K562 (cell line): ENCODE measurements around the gene PPIP5K2. TPM values are rescaled to one million over a fixed set of nuclear protein-coding genes. Genes with fewer than 3 reads are reported as not detected.

Source experiments
- ATAC-seq: fragments of 200-7000 bp; cut with Tn5 transposase; 3 replicates; pipeline ENCODE4 v1.9.1; 2020; ENCODE audit warnings: moderate library complexity
- BruUV-seq: library from RNA; stranded (reverse); fragments of 400-500 nt; replicated peaks from 2 replicates; lab custom pipeline; 2021; lab: Mats Ljungman, UMichigan
- CTCF ChIA-PET: fragments of 300-600 bp; formaldehyde crosslinking; extraction: SDS; loops from one replicate; lab custom pipeline; 2021; ENCODE audit warnings: low intra/inter-chr PET ratio; lab: Yijun Ruan, JAX
- POLR2A ChIA-PET: fragments of 300-600, 350-650 bp; sonication (Branson Sonifier 250); formaldehyde crosslinking; extraction: SDS; loops from one replicate; lab custom pipeline; 2021; ENCODE audit warnings: antibody characterized with exemption, inconsistent platforms; lab: Yijun Ruan, JAX
- DNase-seq, 4 experiments: peaks; one replicate each; pipeline versions ENCODE4 v3.0.0 to v3.0.0-alpha.2; 2011 to 2018; ENCODE audit warnings: low spot score in 3 of 4, mixed read lengths in 3 of 4; ENCODE audit errors: extremely low read depth in 1 of 4
- FAIRE-seq: peaks from 2 replicates; lab custom pipeline; 2011; peaks lifted over from hg19 to GRCh38; lab: Jason Lieb, UNC
- H2AFZ ChIP-seq: 2 replicates; pipeline ENCODE4 v1.6.0; 2011; ENCODE audit warnings: low read depth, low read length, control low read depth, inconsistent platforms
- H3K27ac ChIP-seq: fragments of 200-600 bp; 3 replicates; pipeline ENCODE4 v1.8.0; 2011; ENCODE audit warnings: low read depth, mild to moderate bottlenecking, control low read depth, inconsistent platforms, low read length, moderate library complexity, mixed read lengths; ENCODE audit errors: extremely low read depth
- H3K27me3 ChIP-seq, 2 experiments: fragments of 300-600 bp in 1 of 2; 2 replicates in 1 of 2; 3 replicates in 1 of 2; pipeline versions ENCODE4 v1.6.0 to v1.8.0; 2011; ENCODE audit warnings: inconsistent platforms in 2 of 2, low read length in 2 of 2, mild to moderate bottlenecking in 1 of 2, mixed read lengths in 1 of 2, moderate library complexity in 1 of 2; ENCODE audit not compliant: control insufficient read depth in 2 of 2, insufficient read depth in 2 of 2
- H3K36me3 ChIP-seq: fragments of 300-600 bp; 3 replicates; pipeline ENCODE4 v1.8.0; 2011; ENCODE audit warnings: mild to moderate bottlenecking, low read length, inconsistent platforms; ENCODE audit not compliant: control insufficient read depth, insufficient read depth
- H3K4me1 ChIP-seq, 2 experiments: fragments of 200-600 bp in 1 of 2; replicated peaks in 1 of 2; 2 replicates in 1 of 2; 3 replicates in 1 of 2; pipeline versions ENCODE4 v1.5.1 to v1.8.0; 2011; ENCODE audit warnings: inconsistent platforms in 2 of 2, low read length in 2 of 2, mild to moderate bottlenecking in 1 of 2, mixed read lengths in 1 of 2, moderate library complexity in 1 of 2; ENCODE audit not compliant: control insufficient read depth in 2 of 2, insufficient read depth in 2 of 2
- H3K4me2 ChIP-seq: 2 replicates; pipeline ENCODE4 v1.6.1; 2011; ENCODE audit warnings: low read length, control low read depth, inconsistent platforms, mixed read lengths; ENCODE audit not compliant: insufficient read depth
- H3K4me3 ChIP-seq: fragments of 200-600 bp; sonication (generic), shearing (Covaris generic); 2 replicates; pipeline ENCODE4 v1.5.1; 2016; ENCODE audit warnings: control low read depth, inconsistent platforms
- H3K79me2 ChIP-seq: fragments of 200-600 bp; 3 replicates; pipeline ENCODE4 v1.8.0; 2011; ENCODE audit warnings: low read length, inconsistent platforms; ENCODE audit not compliant: control insufficient read depth, insufficient read depth
- H3K9ac ChIP-seq, 2 experiments: 2 replicates each; pipeline versions ENCODE4 v1.6.0 to v1.6.1; 2011; ENCODE audit warnings: low read depth in 2 of 2, low read length in 2 of 2, control low read depth in 1 of 2, inconsistent platforms in 1 of 2, mild to moderate bottlenecking in 1 of 2, mixed read lengths in 1 of 2; ENCODE audit not compliant: insufficient read depth in 1 of 2
- H3K9me1 ChIP-seq: one replicate; pipeline ENCODE4 v1.6.0; 2011; ENCODE audit warnings: inconsistent platforms, mild to moderate bottlenecking, low read length, moderate library complexity; ENCODE audit not compliant: control insufficient read depth, insufficient read depth
- H3K9me3 ChIP-seq: replicated peaks from 2 replicates; pipeline ENCODE4 v1.5.1; 2011; ENCODE audit warnings: low read depth, low read length, inconsistent platforms; ENCODE audit not compliant: control insufficient read depth, insufficient read depth
- H4K20me1 ChIP-seq: replicated peaks from 2 replicates; pipeline ENCODE4 v1.6.1; 2011; ENCODE audit warnings: low read length, inconsistent platforms, mixed read lengths; ENCODE audit not compliant: control insufficient read depth, insufficient read depth
- DLX4 ChIP-seq: fragments of 250-450 bp; sonication (Bioruptor Pico); IDR thresholded peaks from 2 replicates; pipeline ENCODE4 v1.6.1; 2021; ENCODE audit warnings: mild to moderate bottlenecking
- HDGF ChIP-seq: fragments of 450-650 bp; IDR thresholded peaks from 2 replicates; pipeline ENCODE4 v1.6.1; 2016
- MITF ChIP-seq: IDR thresholded peaks from 2 replicates; pipeline ENCODE4 v1.6.1; 2014; ENCODE audit warnings: antibody characterized with exemption
- PTRF ChIP-seq: fragments of 450-650 bp; IDR thresholded peaks from 2 replicates; pipeline ENCODE4 v1.6.1; 2016; ENCODE audit warnings: mild to moderate bottlenecking, missing genetic modification characterization, missing compliant biosample characterization
- TCF15 ChIP-seq: fragments of 250-450 bp; sonication (Bioruptor Pico); IDR thresholded peaks from 2 replicates; pipeline ENCODE4 v1.8.0; 2022; ENCODE audit warnings: moderate library complexity, mild to moderate bottlenecking, inconsistent platforms
- ZBTB40 ChIP-seq, 2 experiments: fragments of 450-650 bp in 1 of 2; sonication (generic) in 1 of 2; formaldehyde crosslinking in 1 of 2; IDR thresholded peaks; 2 replicates each; pipeline versions ENCODE4 v1.7.1 to v1.9.0; 2016 to 2022; ENCODE audit warnings: inconsistent platforms in 1 of 2, mild to moderate bottlenecking in 1 of 2, missing genetic modification reagents in 1 of 2
- ZBTB49 ChIP-seq: sonication (generic); formaldehyde crosslinking; IDR thresholded peaks from 2 replicates; pipeline ENCODE4 v1.8.0; 2022; ENCODE audit warnings: missing genetic modification reagents, mild to moderate bottlenecking, borderline replicate concordance
- ZNF263 ChIP-seq: sonication (generic); formaldehyde crosslinking; IDR thresholded peaks from 2 replicates; pipeline ENCODE4 v1.8.0; 2022; ENCODE audit warnings: mild to moderate bottlenecking, missing genetic modification reagents, borderline replicate concordance
- WGBS: fragments of 100-300 bp; shearing (Covaris generic); methylation state at CpG from one replicate; pipeline ENCODE4 v1.1.6; 2016; ENCODE audit warnings: low coverage, mixed read lengths; ENCODE audit not compliant: insufficient coverage; ENCODE audit errors: missing lambda C conversion rate; 5-methylcytosine and 5-hydroxymethylcytosine counted together
- in situ Hi-C: fragments of 300-500 bp; cut with MboI; formaldehyde crosslinking; loops from 4 replicates; pipeline ENCODE4 v1.15.0; 2018; ENCODE audit warnings: inconsistent platforms, mixed read lengths
- intact Hi-C: fragments of 100-400 bp; cut with micrococcal nuclease; formaldehyde crosslinking; loops from 2 replicates; pipeline ENCODE4 v1.14.2; 2022
- polyA plus RNA-seq, 8 experiments: library from polyadenylated mRNA; depleted of rRNA in 4 of 8; stranded (reverse) in 5 of 8; unstranded in 3 of 8; fragments of >200 nt; fragmentation: Nextera tagmentation in 2 of 8; fragmentation: Illumina TruSeq in 1 of 8; extraction: Ambion mirVana in 2 of 8; extraction: Trizol in 1 of 8; gene quantifications; 2 replicates each; pipeline versions ENCODE4 v1.2.1 to v1.2.3, GENCODE V29; 2011 to 2014; ENCODE audit warnings: inconsistent platforms in 1 of 8, missing spikeins in 1 of 8
- total RNA-seq, 7 experiments: library from RNA; depleted of rRNA in 6 of 7; stranded (reverse); fragments of >200 nt in 6 of 7; fragmentation: Illumina TruSeq in 2 of 7; extraction: Trizol in 2 of 7; gene quantifications; 2 replicates each; pipeline versions ENCODE4 v1.2.1 to v1.2.3, GENCODE V29; 2011 to 2021; ENCODE audit warnings: low replicate concordance in 1 of 7

PPIP5K2 gene
- total and polyA plus RNA-seq, 9 of the 15 experiments (the other 6 are each of a cell fraction or from before 2014, with no cell fraction given) = 39.4 to 150 (median 99.1) TPM

- H2AFZ ChIP-seq = no peak overlapping the region
- no peak for ATAC-seq
- no peaks in the 10 kb centered on the region for H3K4me1 ChIP-seq
- no peaks in the 10 kb centered on the region for H3K9me3 ChIP-seq
- intact Hi-C loops = no loop called here
- no peaks in the 10 kb centered on the region for H3K79me2 ChIP-seq
- H3K4me2 ChIP-seq = no peak overlapping the region
- H3K27me3 ChIP-seq = no peaks in the 10 kb centered on the region
- no peaks in the 10 kb centered on the region for H4K20me1 ChIP-seq
- WGBS = 80% methylated on average over 1 of the region's 1 CpG
- BruUV-seq = no TSS peak
- H3K9ac ChIP-seq = no peak overlapping the region
- ChIA-PET POLR2A (interaction anchor here (0.5 kb wide), 1 partner anchor 869 kb away, joined by 3 read pairs; no protein-coding TSS in a partner anchor), CTCF (no interaction called here)
- no peak overlapping the region for H3K27ac ChIP-seq
- H3K4me3 ChIP-seq = no peak overlapping the region
- DNase-seq = no peak
- H3K9me1 ChIP-seq = no peaks in the 10 kb centered on the region
- no peak for FAIRE-seq
- peaks cover 73% of the 10 kb centered on the region for H3K36me3 ChIP-seq
- in situ Hi-C loops = no loop called here
- TF ChIP-seq ZBTB40 (IDR thresholded peaks at IDR 0.05) (no peak), ZBTB40 (CRISPR knock-in tag; IDR thresholded peaks at IDR 0.05) (no peak), ZBTB49 (no peak), DLX4 (CRISPR knock-in tag) (no peak), TCF15 (CRISPR knock-in tag) (no peak), PTRF (tag) (no peak), HDGF (no peak), ZNF263 (no peak), MITF (no peak)
Observed at GRCh38 chr5:103188436-103188835, 68.3 kb downstream of the PPIP5K2 start.
